Endothelial cell of umbilical vein (primary cell): ENCODE measurements around the gene AKT3. TPM values are rescaled to one million over a fixed set of nuclear protein-coding genes. Genes with fewer than 3 reads are reported as not detected.

Experiments
- BruUV-seq: library from RNA; stranded (reverse); fragments of 400-500 nt; replicated peaks from 2 replicates; lab custom pipeline; 2021; lab: Mats Ljungman, UMichigan
- CTCF ChIA-PET: fragments of 300-600, 350-600 bp; sonication (Branson Sonifier 250); formaldehyde crosslinking; loops from one replicate; lab custom pipeline; 2021; ENCODE audit warnings: antibody characterized with exemption, inconsistent platforms; lab: Charles Lee
- POLR2A ChIA-PET: fragments of 300-600, 350-600 bp; sonication (Branson Sonifier 250); formaldehyde crosslinking; loops from one replicate; lab custom pipeline; 2021; ENCODE audit warnings: antibody characterized with exemption, inconsistent platforms; lab: Charles Lee
- DNase-seq: peaks from one replicate; pipeline ENCODE4 v3.0.0-alpha.2; 2011; ENCODE audit warnings: low read depth, low spot score
- FAIRE-seq: peaks from 2 replicates; lab custom pipeline; 2011; peaks lifted over from hg19 to GRCh38; lab: Jason Lieb, UNC
- H2AFZ ChIP-seq: 2 replicates; pipeline ENCODE4 v1.6.0; 2012; ENCODE audit warnings: low read depth, low read length, control low read depth, inconsistent platforms
- H3K27ac ChIP-seq: 2 replicates; pipeline ENCODE4 v1.5.1; 2011; ENCODE audit warnings: low read depth, mild to moderate bottlenecking, control low read depth, low read length, moderate library complexity; ENCODE audit not compliant: insufficient read depth
- H3K27me3 ChIP-seq, 2 experiments: 2 replicates each; pipeline versions ENCODE4 v1.6.0 to v1.6.1; 2011; ENCODE audit warnings: low read length in 2 of 2, mixed read lengths in 1 of 2; ENCODE audit not compliant: control insufficient read depth in 2 of 2, insufficient read depth in 2 of 2
- H3K36me3 ChIP-seq, 2 experiments: 2 replicates in 1 of 2; 3 replicates in 1 of 2; pipeline ENCODE4 v1.5.1; 2011; ENCODE audit warnings: low read length in 2 of 2, mild to moderate bottlenecking in 1 of 2, moderate library complexity in 1 of 2; ENCODE audit not compliant: control insufficient read depth in 2 of 2, insufficient read depth in 2 of 2; ENCODE audit errors: extremely low read depth in 1 of 2
- H3K4me1 ChIP-seq: 3 replicates; pipeline ENCODE4 v1.5.1; 2011; ENCODE audit warnings: mild to moderate bottlenecking, low read length; ENCODE audit not compliant: control insufficient read depth, insufficient read depth; ENCODE audit errors: extremely low read depth
- H3K4me2 ChIP-seq: 2 replicates; pipeline ENCODE4 v1.6.1; 2011; ENCODE audit warnings: low read length, control low read depth, mixed read lengths; ENCODE audit not compliant: insufficient read depth
- H3K4me3 ChIP-seq, 3 experiments: fragments of 200-600 bp in 1 of 3; sonication (generic), shearing (Covaris generic) in 1 of 3; replicated peaks in 1 of 3; 2 replicates each; pipeline ENCODE4 v1.5.1; 2011 to 2016; ENCODE audit warnings: control low read depth in 3 of 3, low read length in 3 of 3, mild to moderate bottlenecking in 2 of 3, inconsistent platforms in 1 of 3, low read depth in 1 of 3, moderate library complexity in 1 of 3; ENCODE audit not compliant: insufficient read depth in 1 of 3
- H3K79me2 ChIP-seq: 2 replicates; pipeline ENCODE4 v1.6.0; 2012; ENCODE audit warnings: low read length, inconsistent platforms; ENCODE audit not compliant: control insufficient read depth, insufficient read depth
- H3K9ac ChIP-seq: replicated peaks from 2 replicates; pipeline ENCODE3; 2011; ENCODE audit warnings: low read length, control low read depth; ENCODE audit not compliant: insufficient read depth; ENCODE audit errors: extremely low read depth
- H3K9me1 ChIP-seq: replicated peaks from 3 replicates; pipeline ENCODE4 v1.6.0; 2011; ENCODE audit warnings: mild to moderate bottlenecking, low read length; ENCODE audit not compliant: control insufficient read depth, insufficient read depth; ENCODE audit errors: extremely low read depth
- H3K9me3 ChIP-seq: replicated peaks from 2 replicates; pipeline ENCODE4 v1.5.1; 2012; ENCODE audit warnings: low read length, inconsistent platforms; ENCODE audit not compliant: control insufficient read depth, insufficient read depth
- H4K20me1 ChIP-seq: replicated peaks from 2 replicates; pipeline ENCODE3; 2011; ENCODE audit warnings: mild to moderate bottlenecking, low read length; ENCODE audit not compliant: control insufficient read depth, insufficient read depth; ENCODE audit errors: extremely low read depth
- CTCF ChIP-seq, 2 donors: IDR thresholded peaks; 1 replicate in 1 of 2; 2 replicates in 1 of 2; pipeline ENCODE4 v1.5.1; 2011; ENCODE audit warnings: low read length in 2 of 2, mild to moderate bottlenecking in 2 of 2, moderate library complexity in 2 of 2, control low read depth in 1 of 2, inconsistent platforms in 1 of 2, low read depth in 1 of 2; ENCODE audit not compliant: insufficient read depth in 1 of 2; ENCODE audit errors: extremely low read depth in 1 of 2
- EZH2 ChIP-seq: IDR thresholded peaks from 2 replicates; pipeline ENCODE4 v1.6.1; 2012; ENCODE audit warnings: borderline replicate concordance, low read depth, mild to moderate bottlenecking, moderate library complexity, low read length, inconsistent platforms; ENCODE audit not compliant: severe bottlenecking
- FOS ChIP-seq: IDR thresholded peaks from 2 replicates; pipeline ENCODE4 v1.6.1; 2011; ENCODE audit warnings: mild to moderate bottlenecking, low read length, moderate library complexity, borderline replicate concordance; ENCODE audit not compliant: insufficient read depth
- GATA2 ChIP-seq: IDR thresholded peaks from 2 replicates; pipeline ENCODE4 v1.7.0; 2011; ENCODE audit warnings: low read depth, mild to moderate bottlenecking, moderate library complexity, mixed read lengths, low read length; ENCODE audit not compliant: insufficient read length, insufficient read depth
- JUN ChIP-seq: IDR thresholded peaks from 2 replicates; pipeline ENCODE4 v1.6.1; 2011; ENCODE audit warnings: borderline replicate concordance, low read depth; ENCODE audit not compliant: insufficient read length, insufficient read depth
- MAX ChIP-seq: IDR thresholded peaks from 2 replicates; pipeline ENCODE4 v1.6.1; 2011; ENCODE audit not compliant: insufficient read depth, insufficient read length
- MYC ChIP-seq: IDR thresholded peaks from one replicate; pipeline ENCODE4 v1.6.1; 2011; ENCODE audit warnings: mild to moderate bottlenecking, low read depth, low read length
- POLR2A ChIP-seq: IDR thresholded peaks from 2 replicates; pipeline ENCODE4 v1.6.1; 2012; ENCODE audit warnings: low read depth, mild to moderate bottlenecking, control low read depth, low read length
- POLR2AphosphoS5 ChIP-seq: IDR thresholded peaks from 2 replicates; pipeline ENCODE4 v1.6.1; 2012; ENCODE audit warnings: low read depth, mild to moderate bottlenecking, control low read depth, low read length, moderate library complexity; ENCODE audit not compliant: insufficient read depth
- dilution Hi-C: fragments of 300-500 bp; cut with MboI; formaldehyde crosslinking; loops from one replicate; pipeline ENCODE4 v1.15.0; 2019; ENCODE audit warnings: low sequenced_read_pairs; ENCODE audit not compliant: extremely low pct_ligation_motif_present
- intact Hi-C: fragments of 100-400 bp; cut with micrococcal nuclease; formaldehyde crosslinking; loops from one replicate; pipeline ENCODE4 v1.10.0; 2022
- polyA plus RNA-seq, 4 experiments: library from polyadenylated mRNA; depleted of rRNA in 3 of 4; stranded (reverse) in 3 of 4; unstranded in 1 of 4; fragments of >200 nt; gene quantifications; 2 replicates each; pipeline versions ENCODE4 v1.2.1 to v1.2.3, GENCODE V29; 2011 to 2012; ENCODE audit warnings: missing spikeins in 1 of 4
- total RNA-seq: library from RNA; stranded (reverse); gene quantifications from 2 replicates; pipeline ENCODE4 v1.2.3, GENCODE V29; 2021

The AKT3 gene
- total and polyA plus RNA-seq, 2 donors (not counting 3 experiments of a cell fraction or from before 2014, with no cell fraction given) = 20.6 to 97.1 TPM

GRCh38 chr1:243489681-243490546 is 360.1 kb downstream of the AKT3 start:
- H3K4me1 ChIP-seq = no peaks in the 10 kb centered on the region
- H2AFZ ChIP-seq = no peak overlapping the region
- no peaks in the 10 kb centered on the region for H3K9me1 ChIP-seq
- H3K27ac ChIP-seq = no peak overlapping the region
- no peaks in the 10 kb centered on the region for H3K27me3 ChIP-seq
- peaks cover 2 to 4% of the 10 kb centered on the region in 2 experiments for H3K36me3 ChIP-seq
- no TSS peak for BruUV-seq
- CTCF ChIA-PET = no interaction called here
- DNase-seq = no peak
- intact Hi-C loops (no loop called here), dilution Hi-C loops (no loop called here)
- H3K79me2 ChIP-seq = no peaks in the 10 kb centered on the region
- no peak overlapping the region for H3K4me3 ChIP-seq
- POLR2A ChIA-PET = no interaction called here
- TF ChIP-seq CTCF (IDR thresholded peaks at IDR 0.05; ENCODE audit: extremely low read depth in 1 of 2, insufficient read depth in 1 of 2, low read depth in 1 of 2, low read length in 2 of 2) (no peak), GATA2 (no peak), POLR2A (no peak), MYC (no peak), JUN (no peak), FOS (no peak), EZH2 (no peak), MAX (no peak), POLR2AphosphoS5 (no peak)
- H4K20me1 ChIP-seq = no peaks in the 10 kb centered on the region
- no peak overlapping the region for H3K4me2 ChIP-seq
- no peaks in the 10 kb centered on the region for H3K9me3 ChIP-seq
- no peak overlapping the region for H3K9ac ChIP-seq
- no peak for FAIRE-seq
